Dedifferentiated amniotic fluid mesenchymal stem cell (primary cell): ENCODE results near the gene PNMA8B.
"Not testable (repeated sequence)": the region's sequence is repeated elsewhere in the genome, so short reads cannot be mapped to it uniquely, and the experiment has no call there.

Source experiments
- DNase-seq: peaks from one replicate; pipeline ENCODE4 v3.0.0-alpha.2; 2016; ENCODE audit errors: extremely low spot score

The PNMA8B gene

GRCh38 chr19:46495786-46496099 lies at the start of gene PNMA8B:
TSS of gene PNMA8B (minus strand) at chr19:46495867. CDS start at chr19:46495465, 402 bp downstream.
- no peak for DNase-seq

- no peak for DNase-seq
Measured at GRCh38 chr19:46544651-46545050, 49.0 kb upstream of the PNMA8B start.

GRCh38 chr19:46542428-46543230 lies 47.0 kb upstream of the PNMA8B start:
- peak; percentile 93 for DNase-seq

GRCh38 chr19:46537136-46538097 lies 41.8 kb upstream of the PNMA8B start:
- DNase-seq = peak; percentile 59

- DNase-seq = no peak
Measured at GRCh38 chr19:46536391-46536790, 40.7 kb upstream of the PNMA8B start.

GRCh38 chr19:46533621-46534081 lies 38.0 kb upstream of the PNMA8B start:
- DNase-seq = no peak

- no peak for DNase-seq
Measured at GRCh38 chr19:46533078-46533620, 37.5 kb upstream of the PNMA8B start.

GRCh38 chr19:46530636-46531035 lies 35.0 kb upstream of the PNMA8B start:
- DNase-seq = no peak

- DNase-seq = peak; percentile 67
Measured at GRCh38 chr19:46529622-46530451, 34.2 kb upstream of the PNMA8B start.

- DNase-seq = no peak
Measured at GRCh38 chr19:46528601-46529590, 33.2 kb upstream of the PNMA8B start.

- not testable (repeated sequence) for DNase-seq
Measured at GRCh38 chr19:46526801-46527200, 31.1 kb upstream of the PNMA8B start.

GRCh38 chr19:46524308-46524707 lies 28.6 kb upstream of the PNMA8B start:
- no peak for DNase-seq

- not testable (repeated sequence) for DNase-seq
Measured at GRCh38 chr19:46522988-46523387, 27.3 kb upstream of the PNMA8B start.

- no peak for DNase-seq
Measured at GRCh38 chr19:46521241-46521868, 25.7 kb upstream of the PNMA8B start.

GRCh38 chr19:46520616-46521015 lies 24.9 kb upstream of the PNMA8B start:
- DNase-seq = no peak

- no peak for DNase-seq
Measured at GRCh38 chr19:46517471-46517870, 21.8 kb upstream of the PNMA8B start.

- peak; percentile 43 for DNase-seq
Measured at GRCh38 chr19:46515879-46516350, 20.2 kb upstream of the PNMA8B start.

- DNase-seq = no peak
Measured at GRCh38 chr19:46515290-46515609, 19.6 kb upstream of the PNMA8B start.

- no peak for DNase-seq
Measured at GRCh38 chr19:46514589-46515289, 19.1 kb upstream of the PNMA8B start.
